ENCODE measurements around the gene NANOS1. TPM values are rescaled to one million over a fixed set of nuclear protein-coding genes. Genes with fewer than 3 reads are reported as not detected.

The NANOS1 gene
- total and polyA plus RNA-seq, 9 of the 15 experiments (the other 6 are each of a cell fraction or from before 2014, with no cell fraction given), result 0.14 to 1.6 (median 0.83) TPM; not detected in 1

DNA sequence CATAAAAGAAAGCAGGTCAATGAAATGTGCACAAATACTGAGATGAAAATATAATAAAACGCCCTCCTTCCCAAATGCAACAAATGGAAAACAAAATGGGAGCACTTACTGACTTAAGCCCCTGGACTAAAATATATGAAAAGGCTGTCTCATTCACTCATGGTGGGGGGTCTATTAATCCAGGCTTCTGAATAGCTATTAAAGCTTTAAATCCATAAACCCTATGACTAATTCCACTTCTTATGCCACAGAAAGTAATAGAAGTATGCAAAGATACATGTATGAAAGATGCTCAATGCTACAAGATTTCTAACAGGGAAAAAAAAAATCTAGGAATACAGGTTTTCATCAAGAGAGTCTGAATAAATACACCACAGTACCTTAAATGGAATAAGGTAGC lies 30.6 kb downstream of the NANOS1 start:
- Histone ChIP-seq H3K4me2 (ENCODE audit: insufficient read depth, low read length) (no peak overlapping the region), H3K9me3 (replicated peaks; ENCODE audit: control insufficient read depth, insufficient read depth, low read depth, low read length) (no peaks in the 10 kb centered on the region), H3K9me1 (ENCODE audit: control insufficient read depth, insufficient read depth, low read length) (no peaks in the 10 kb centered on the region), H3K4me1 (replicated peaks in 1 of 2; ENCODE audit: control insufficient read depth in 2 of 2, insufficient read depth in 2 of 2, low read length in 2 of 2) (no peaks in the 10 kb centered on the region), H3K36me3 (ENCODE audit: control insufficient read depth, insufficient read depth, low read length) (peaks cover 96% of the 10 kb centered on the region), H2AFZ (ENCODE audit: low read depth, low read length) (no peak overlapping the region), H3K27me3 (ENCODE audit: control insufficient read depth in 2 of 2, insufficient read depth in 2 of 2, low read length in 2 of 2) (no peaks in the 10 kb centered on the region), H4K20me1 (replicated peaks; ENCODE audit: control insufficient read depth, insufficient read depth, low read length) (no peaks in the 10 kb centered on the region), H3K27ac (ENCODE audit: extremely low read depth, low read depth, low read length) (no peak overlapping the region), H3K4me3 (no peak overlapping the region), H3K9ac (ENCODE audit: insufficient read depth in 1 of 2, low read depth in 2 of 2, low read length in 2 of 2) (no peak overlapping the region), H3K79me2 (ENCODE audit: control insufficient read depth, insufficient read depth, low read length) (peaks cover 55% of the 10 kb centered on the region)
- no TSS peak for BruUV-seq (replicated peaks)
- intact Hi-C loops (cut with micrococcal nuclease), result no loop called here
- in situ Hi-C loops (cut with MboI), result no loop called here
- DNase-seq (ENCODE audit: extremely low read depth in 1 of 4, low spot score in 3 of 4) (no peak), ATAC-seq (no peak), FAIRE-seq (no peak)
- ChIA-PET CTCF (ENCODE audit: low intra/inter-chr PET ratio) (no interaction called here), POLR2A (no interaction called here)
- 90% methylated on average over 1 of the region's 1 CpG for WGBS (ENCODE audit: insufficient coverage, low coverage, missing lambda C conversion rate)
- TF ChIP-seq DDX20 (tag; IDR thresholded peaks at IDR 0.05; ENCODE audit: low read depth), result no peak
- no peak for TF ChIP-seq PHF20 (IDR thresholded peaks at IDR 0.05; ENCODE audit: partially characterized antibody)
- no peak for TF ChIP-seq SMARCA4 (IDR thresholded peaks at IDR 0.05)
- no peak for TF ChIP-seq HMBOX1 (IDR thresholded peaks at IDR 0.05)
- TF ChIP-seq, protein P1, sequence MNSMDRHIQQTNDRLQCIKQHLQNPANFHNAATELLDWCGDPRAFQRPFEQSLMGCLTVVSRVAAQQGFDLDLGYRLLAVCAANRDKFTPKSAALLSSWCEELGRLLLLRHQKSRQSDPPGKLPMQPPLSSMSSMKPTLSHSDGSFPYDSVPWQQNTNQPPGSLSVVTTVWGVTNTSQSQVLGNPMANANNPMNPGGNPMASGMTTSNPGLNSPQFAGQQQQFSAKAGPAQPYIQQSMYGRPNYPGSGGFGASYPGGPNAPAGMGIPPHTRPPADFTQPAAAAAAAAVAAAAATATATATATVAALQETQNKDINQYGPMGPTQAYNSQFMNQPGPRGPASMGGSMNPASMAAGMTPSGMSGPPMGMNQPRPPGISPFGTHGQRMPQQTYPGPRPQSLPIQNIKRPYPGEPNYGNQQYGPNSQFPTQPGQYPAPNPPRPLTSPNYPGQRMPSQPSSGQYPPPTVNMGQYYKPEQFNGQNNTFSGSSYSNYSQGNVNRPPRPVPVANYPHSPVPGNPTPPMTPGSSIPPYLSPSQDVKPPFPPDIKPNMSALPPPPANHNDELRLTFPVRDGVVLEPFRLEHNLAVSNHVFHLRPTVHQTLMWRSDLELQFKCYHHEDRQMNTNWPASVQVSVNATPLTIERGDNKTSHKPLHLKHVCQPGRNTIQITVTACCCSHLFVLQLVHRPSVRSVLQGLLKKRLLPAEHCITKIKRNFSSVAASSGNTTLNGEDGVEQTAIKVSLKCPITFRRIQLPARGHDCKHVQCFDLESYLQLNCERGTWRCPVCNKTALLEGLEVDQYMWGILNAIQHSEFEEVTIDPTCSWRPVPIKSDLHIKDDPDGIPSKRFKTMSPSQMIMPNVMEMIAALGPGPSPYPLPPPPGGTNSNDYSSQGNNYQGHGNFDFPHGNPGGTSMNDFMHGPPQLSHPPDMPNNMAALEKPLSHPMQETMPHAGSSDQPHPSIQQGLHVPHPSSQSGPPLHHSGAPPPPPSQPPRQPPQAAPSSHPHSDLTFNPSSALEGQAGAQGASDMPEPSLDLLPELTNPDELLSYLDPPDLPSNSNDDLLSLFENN (IDR thresholded peaks at IDR 0.05; ENCODE audit: low read depth in 2 of 2, low read length in 2 of 2), result no peak
- no peak for TF ChIP-seq BCL6 (CRISPR knock-in tag; IDR thresholded peaks at IDR 0.05)
- no peak for TF ChIP-seq DACH1 (IDR thresholded peaks at IDR 0.05; ENCODE audit: partially characterized antibody)
- no peak for TF ChIP-seq TCFL5 (CRISPR knock-in tag; conservative IDR thresholded peaks at IDR 0.05)
